Fibroblast of peridontal ligament (primary cell): ENCODE measurements around the gene CACNB2.

Source experiments
- DNase-seq: peaks from one replicate; pipeline ENCODE4 v3.0.0-alpha.2; 2010; ENCODE audit errors: extremely low read depth

The CACNB2 gene

GRCh38 chr10:18229826-18230225 lies 89.6 kb downstream of the CACNB2 start:
- DNase-seq = peak; percentile 55

- DNase-seq = peak; percentile 72
These were observed 90.6 kb downstream of the CACNB2 start for GRCh38 chr10:18230794-18231193.

GRCh38 chr10:18231480-18231879 lies 91.3 kb downstream of the CACNB2 start:
- no peak for DNase-seq

GRCh38 chr10:18233775-18234174 lies 93.6 kb downstream of the CACNB2 start:
- no peak for DNase-seq

- DNase-seq = no peak
These were observed 95.3 kb downstream of the CACNB2 start for GRCh38 chr10:18235477-18235876.

- no peak for DNase-seq
These were observed 96.5 kb downstream of the CACNB2 start for GRCh38 chr10:18236756-18237155.

GRCh38 chr10:18238870-18239485 lies 98.8 kb downstream of the CACNB2 start:
- peak; percentile 83 for DNase-seq

- no peak for DNase-seq
These were observed 100.1 kb downstream of the CACNB2 start for GRCh38 chr10:18240185-18240882.

- DNase-seq = no peak
These were observed 106.7 kb downstream of the CACNB2 start for GRCh38 chr10:18246967-18247366.

GRCh38 chr10:18252086-18252485 lies 111.9 kb downstream of the CACNB2 start:
- DNase-seq = no peak

GRCh38 chr10:18254086-18254485 lies 113.9 kb downstream of the CACNB2 start:
- no peak for DNase-seq

- no peak for DNase-seq
These were observed 114.5 kb downstream of the CACNB2 start for GRCh38 chr10:18254692-18255091.

GRCh38 chr10:18260310-18260922 lies 120.2 kb downstream of the CACNB2 start:
- no peak for DNase-seq

GRCh38 chr10:18261063-18261610 lies 120.9 kb downstream of the CACNB2 start:
- no peak for DNase-seq

GRCh38 chr10:18261768-18262231 lies 121.6 kb downstream of the CACNB2 start:
- no peak for DNase-seq

- DNase-seq = no peak
These were observed 124.3 kb downstream of the CACNB2 start for GRCh38 chr10:18264466-18265050.

- no peak for DNase-seq
These were observed 127.8 kb downstream of the CACNB2 start for GRCh38 chr10:18268005-18268404.

GRCh38 chr10:18271491-18271890 lies 131.3 kb downstream of the CACNB2 start:
- no peak for DNase-seq

- no peak for DNase-seq
These were observed 132.8 kb downstream of the CACNB2 start for GRCh38 chr10:18273039-18273438.

- DNase-seq = no peak
These were observed 138.0 kb downstream of the CACNB2 start for GRCh38 chr10:18278181-18278580.

GRCh38 chr10:18279173-18279572 lies 138.9 kb downstream of the CACNB2 start:
- peak; percentile 20 for DNase-seq

GRCh38 chr10:18282094-18282493 lies 141.9 kb downstream of the CACNB2 start:
- no peak for DNase-seq
